Cardiac muscle cell (in vitro differentiated cells and primary cell): Measurements from ENCODE around the gene ATXN3. TPM values are rescaled to one million over a fixed set of nuclear protein-coding genes. Genes with fewer than 3 reads are reported as not detected.
"Not testable (repeated sequence)": the region's sequence is repeated elsewhere in the genome, so short reads cannot be mapped to it uniquely, and the experiment has no call there.

ENCODE experiments used
- DNase-seq, 2 donors: peaks; one replicate each; pipeline versions ENCODE4 v3.0.0 to v3.0.0-alpha.2; 2010 to 2017; ENCODE audit warnings: low read depth in 1 of 2, low spot score in 1 of 2
- H3K27ac ChIP-seq: fragments of 200-600 bp; sonication (generic); 2 replicates; pipeline ENCODE4 v1.5.1; 2016
- H3K27me3 ChIP-seq: fragments of 200-600 bp; sonication (generic); 2 replicates; pipeline ENCODE4 v1.6.0; 2016; ENCODE audit warnings: control low read depth
- H3K36me3 ChIP-seq: fragments of 200-600 bp; sonication (generic); 2 replicates; pipeline ENCODE4 v1.5.1; 2016; ENCODE audit warnings: control low read depth
- H3K4me1 ChIP-seq: fragments of 200-600 bp; sonication (generic); 2 replicates; pipeline ENCODE4 v1.8.1; 2017; ENCODE audit warnings: low read depth, mild to moderate bottlenecking, mixed run types
- H3K4me3 ChIP-seq: fragments of 200-600 bp; sonication (generic); 2 replicates; pipeline ENCODE4 v1.5.1; 2016; ENCODE audit warnings: mild to moderate bottlenecking
- H3K9me3 ChIP-seq: fragments of 200-600 bp; sonication (generic); 2 replicates; pipeline ENCODE4 v1.5.1; 2017; ENCODE audit warnings: low read depth, mild to moderate bottlenecking, control low read depth
- polyA plus RNA-seq: library from polyadenylated mRNA; unstranded; fragments of >200 nt; fragmentation: Nextera tagmentation; extraction: Ambion mirVana; gene quantifications from 2 replicates; pipeline ENCODE4 v1.2.1, GENCODE V29; 2016
- total RNA-seq: library from RNA; depleted of rRNA; stranded (reverse); fragments of >200 nt; gene quantifications from 2 replicates; pipeline ENCODE4 v1.2.3, GENCODE V29; 2016
- TF ChIP-seq, protein P1 (sequence below): IDR thresholded peaks from 2 replicates; pipeline ENCODE4 v1.5.1; 2012; ENCODE audit warnings: low read depth, mild to moderate bottlenecking, low read length

Gene ATXN3
- total and polyA plus RNA-seq, 2 experiments from 2014 or later = 26.3 to 41.1 TPM

DNA sequence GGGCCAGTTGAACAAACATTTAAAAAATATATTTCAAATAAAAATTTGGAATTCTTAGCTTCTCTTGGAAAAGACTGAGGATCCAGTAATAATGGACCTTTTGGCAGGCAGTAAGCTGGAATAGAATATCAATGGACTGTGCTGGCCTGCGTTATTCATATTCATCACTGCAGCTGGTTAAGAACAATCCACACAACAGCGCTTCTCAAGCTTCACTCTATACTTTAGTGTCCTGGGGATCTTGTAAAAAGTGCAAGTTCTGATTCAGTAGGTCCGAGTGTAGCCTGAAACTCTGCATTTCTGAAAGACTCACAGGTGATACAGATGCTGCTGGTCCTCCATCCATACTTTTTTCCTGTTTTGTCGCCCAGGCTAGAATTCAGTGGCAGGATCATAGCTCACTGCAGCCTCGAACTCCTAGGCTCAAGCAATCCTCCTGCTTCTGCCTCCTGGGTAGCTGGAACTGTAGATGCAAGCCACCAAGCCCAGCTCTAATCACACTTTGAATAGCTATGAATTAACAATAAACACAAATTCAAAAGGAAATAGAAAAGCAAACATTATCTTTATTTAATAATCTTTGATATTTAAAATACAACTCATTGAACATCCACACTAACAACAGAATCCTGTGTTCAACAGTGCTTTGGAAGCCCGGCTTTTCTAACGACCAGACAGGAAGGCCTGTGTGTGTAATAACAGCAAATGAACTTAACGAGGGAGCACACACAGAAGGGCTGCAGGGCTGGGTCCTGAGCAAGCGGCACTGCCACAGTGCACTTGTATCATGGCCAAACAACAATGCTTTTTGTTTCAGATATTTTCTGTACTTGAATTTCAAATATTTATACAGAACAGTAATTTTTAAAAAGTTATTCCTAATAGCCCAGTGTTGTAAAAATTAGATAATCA, 48.1 kb downstream of the ATXN3 start:
- no peaks in the 10 kb centered on the region for H3K4me1 ChIP-seq
- H3K9me3 ChIP-seq = no peaks in the 10 kb centered on the region
- TF ChIP-seq, protein P1, sequence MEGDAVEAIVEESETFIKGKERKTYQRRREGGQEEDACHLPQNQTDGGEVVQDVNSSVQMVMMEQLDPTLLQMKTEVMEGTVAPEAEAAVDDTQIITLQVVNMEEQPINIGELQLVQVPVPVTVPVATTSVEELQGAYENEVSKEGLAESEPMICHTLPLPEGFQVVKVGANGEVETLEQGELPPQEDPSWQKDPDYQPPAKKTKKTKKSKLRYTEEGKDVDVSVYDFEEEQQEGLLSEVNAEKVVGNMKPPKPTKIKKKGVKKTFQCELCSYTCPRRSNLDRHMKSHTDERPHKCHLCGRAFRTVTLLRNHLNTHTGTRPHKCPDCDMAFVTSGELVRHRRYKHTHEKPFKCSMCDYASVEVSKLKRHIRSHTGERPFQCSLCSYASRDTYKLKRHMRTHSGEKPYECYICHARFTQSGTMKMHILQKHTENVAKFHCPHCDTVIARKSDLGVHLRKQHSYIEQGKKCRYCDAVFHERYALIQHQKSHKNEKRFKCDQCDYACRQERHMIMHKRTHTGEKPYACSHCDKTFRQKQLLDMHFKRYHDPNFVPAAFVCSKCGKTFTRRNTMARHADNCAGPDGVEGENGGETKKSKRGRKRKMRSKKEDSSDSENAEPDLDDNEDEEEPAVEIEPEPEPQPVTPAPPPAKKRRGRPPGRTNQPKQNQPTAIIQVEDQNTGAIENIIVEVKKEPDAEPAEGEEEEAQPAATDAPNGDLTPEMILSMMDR = no peak

DNA sequence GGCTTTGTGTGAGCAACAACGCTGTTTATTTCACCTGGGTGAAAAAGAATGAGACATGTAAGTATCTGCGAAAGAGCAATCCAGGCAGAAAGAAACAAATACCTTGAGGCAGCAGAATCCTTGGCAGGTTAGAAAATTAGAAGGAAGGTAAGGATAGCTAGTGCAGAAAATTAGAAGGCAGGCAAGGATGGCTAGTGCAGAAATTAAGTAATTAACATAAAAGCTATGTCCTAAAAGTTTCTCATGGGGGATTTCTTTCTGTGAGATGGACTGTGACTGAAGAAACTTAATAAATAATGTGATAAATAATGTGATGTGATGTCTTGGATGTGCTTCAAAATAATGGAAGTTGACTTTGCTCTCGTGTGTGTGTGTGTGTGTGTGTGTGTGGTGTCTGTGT, 56.6 kb downstream of the ATXN3 start:
- Histone ChIP-seq H3K27ac (no peak overlapping the region), H3K36me3 (no peaks in the 10 kb centered on the region), H3K9me3 (no peaks in the 10 kb centered on the region), H3K4me1 (no peaks in the 10 kb centered on the region), H3K4me3 (no peak overlapping the region), H3K27me3 (no peaks in the 10 kb centered on the region)
- TF ChIP-seq, protein P1 = no peak
- DNase-seq = no peak

More for the DNA sequence above, 48.1 kb downstream of the ATXN3 start:
- no peak overlapping the region for H3K4me3 ChIP-seq
- H3K27ac ChIP-seq = no peak overlapping the region
- no peak for DNase-seq
- no peaks in the 10 kb centered on the region for H3K36me3 ChIP-seq
- no peaks in the 10 kb centered on the region for H3K27me3 ChIP-seq

DNA sequence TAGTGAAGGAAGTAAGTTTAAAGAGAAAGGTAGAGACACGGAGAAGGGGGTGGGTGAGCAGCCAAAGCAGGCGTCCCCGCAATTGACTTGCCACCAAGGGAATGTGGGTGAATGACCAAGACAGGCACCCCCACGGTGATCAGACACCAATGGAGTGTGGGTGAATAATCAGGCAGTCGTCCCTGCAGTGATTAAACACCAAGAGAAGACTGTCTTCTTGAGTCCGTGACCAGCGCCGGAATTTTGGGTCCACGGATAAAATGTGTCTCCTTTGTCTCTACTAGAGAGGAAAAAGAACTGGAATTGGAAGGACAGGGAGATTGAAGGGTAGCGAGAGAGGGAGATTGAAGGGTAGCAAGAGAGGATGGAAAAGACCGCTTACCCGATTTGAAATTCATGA, 57.2 kb downstream of the ATXN3 start:
- not testable (repeated sequence) for H3K27me3 ChIP-seq, DNase-seq, H3K36me3 ChIP-seq, H3K27ac ChIP-seq, H3K9me3 ChIP-seq, H3K4me3 ChIP-seq, H3K4me1 ChIP-seq

DNA sequence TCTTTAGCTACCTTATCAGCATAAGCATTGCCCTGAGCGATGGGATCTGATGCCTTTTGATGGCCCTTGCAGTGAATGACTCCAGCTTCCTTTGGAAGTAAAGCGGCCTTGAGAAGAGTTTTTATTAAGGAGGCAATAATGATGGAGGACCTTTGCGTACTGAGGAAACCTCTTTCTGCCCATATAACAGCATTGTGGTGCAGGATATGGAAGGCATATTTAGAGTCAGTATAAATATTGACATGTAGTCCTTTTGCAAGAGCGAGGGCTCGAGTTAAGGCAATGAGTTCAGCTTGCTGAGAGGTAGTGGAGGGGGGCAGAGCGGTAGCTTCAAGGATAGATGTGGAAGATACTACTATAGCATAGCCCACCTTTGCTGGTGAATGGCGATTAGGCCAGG, 60.5 kb downstream of the ATXN3 start:
- not testable (repeated sequence) for H3K4me1 ChIP-seq, H3K4me3 ChIP-seq, H3K9me3 ChIP-seq, H3K36me3 ChIP-seq, H3K27me3 ChIP-seq, H3K27ac ChIP-seq, DNase-seq

DNA sequence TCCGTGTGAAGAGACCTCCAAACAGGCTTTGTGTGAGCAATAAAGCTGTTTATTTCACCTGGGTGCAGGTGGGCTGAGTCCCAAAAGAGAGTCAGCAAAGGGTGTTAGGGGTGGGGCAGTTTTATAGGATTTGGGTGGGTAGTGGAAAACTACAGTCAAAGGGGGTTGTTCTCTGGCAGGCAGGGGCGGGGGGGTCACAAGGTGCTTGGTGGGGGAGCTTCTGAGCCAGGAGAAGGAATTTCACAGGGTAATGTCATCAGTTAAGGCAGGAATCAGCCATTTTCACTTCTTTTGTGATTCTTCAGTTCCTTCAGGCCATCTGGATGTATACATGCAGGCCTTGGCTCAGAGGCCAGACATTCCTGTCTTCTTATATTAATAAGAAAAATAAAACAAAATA, 64.6 kb downstream of the ATXN3 start:
- H3K9me3 ChIP-seq, DNase-seq, H3K27ac ChIP-seq, H3K4me3 ChIP-seq, H3K36me3 ChIP-seq, H3K27me3 ChIP-seq: not testable (repeated sequence)
- peaks cover 12% of the 10 kb centered on the region for H3K4me1 ChIP-seq

DNA sequence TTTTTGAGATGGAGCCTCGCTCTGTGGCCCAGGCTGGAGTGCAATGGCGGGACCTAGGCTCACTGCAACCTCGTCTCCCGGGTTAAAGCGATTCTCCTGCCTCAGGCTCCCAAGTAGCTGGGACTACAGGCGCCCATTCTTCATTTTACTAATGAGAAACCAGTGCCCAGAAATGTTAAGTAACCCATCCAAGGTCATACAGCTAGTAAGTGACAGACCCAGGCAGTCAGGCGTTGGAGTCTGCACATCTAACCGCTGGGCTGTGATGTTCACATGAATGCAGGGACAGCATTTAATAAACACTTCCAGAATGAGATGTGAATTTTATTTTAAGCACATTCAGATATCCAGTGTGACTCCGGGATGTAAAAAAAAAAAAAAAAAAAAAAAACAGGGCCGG, 65.2 kb downstream of the ATXN3 start:
- TF ChIP-seq, protein P1 = no peak
- H3K4me1 ChIP-seq = peaks cover 12% of the 10 kb centered on the region
- no peaks in the 10 kb centered on the region for H3K36me3 ChIP-seq
- H3K27me3 ChIP-seq = no peaks in the 10 kb centered on the region
- H3K27ac ChIP-seq = peak overlapping the region; percentile 100
- H3K9me3 ChIP-seq = no peaks in the 10 kb centered on the region
- DNase-seq = no peak
- peak overlapping the region; percentile 77 for H3K4me3 ChIP-seq

DNA sequence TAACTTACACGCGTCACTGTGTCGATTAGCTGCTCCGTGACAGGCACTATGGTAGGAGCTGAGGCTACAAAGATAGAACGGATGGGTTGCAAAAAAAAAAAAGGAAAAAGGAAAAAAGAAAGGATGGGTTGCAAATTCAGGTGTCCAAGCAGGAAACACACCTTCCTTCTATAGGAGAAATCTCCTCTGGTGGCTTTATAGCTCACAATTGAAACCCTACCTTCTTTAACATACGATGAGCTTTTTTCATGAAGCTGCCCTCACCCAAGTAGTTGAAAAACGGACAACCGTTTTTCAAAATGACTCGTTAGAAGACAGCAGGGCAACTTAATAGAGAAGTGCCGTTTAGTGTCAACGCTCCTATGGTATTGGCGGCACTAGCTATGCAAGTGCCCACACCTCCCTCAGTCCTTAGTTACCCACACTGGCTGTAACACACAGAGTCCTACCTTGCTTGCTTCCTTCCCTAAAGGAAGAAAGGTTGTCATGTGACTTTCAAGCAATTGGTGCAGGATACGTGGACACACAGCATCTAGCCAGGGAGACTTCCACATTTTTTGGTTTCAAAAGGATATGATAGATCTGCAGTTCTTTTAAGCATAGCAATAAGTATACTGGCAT, 65.8 kb downstream of the ATXN3 start:
- Histone ChIP-seq H3K4me3 (peak overlapping the region; percentile 77), H3K27me3 (no peaks in the 10 kb centered on the region), H3K9me3 (no peaks in the 10 kb centered on the region), H3K27ac (peak overlapping the region; percentile 100), H3K36me3 (no peaks in the 10 kb centered on the region), H3K4me1 (peaks cover 12% of the 10 kb centered on the region)
- TF ChIP-seq, protein P1 = no peak
- DNase-seq = peak; percentile 12 to 32
